Spleen (tissue), 7 donors: ENCODE measurements around the gene AK2.
"Not testable (repeated sequence)": the region's sequence is repeated elsewhere in the genome, so short reads cannot be mapped to it uniquely, and the experiment has no call there.

Experiments used
- POLR2AphosphoS5 ChIP-seq, 3 donors: sonication (generic); formaldehyde crosslinking; IDR thresholded peaks; one replicate each; pipeline ENCODE4 v1.5.1; 2017; ENCODE audit warnings: antibody characterized with exemption in 3 of 3
- TF ChIP-seq, protein P1 (sequence below), 11 experiments: fragments of 200-600 bp in 7 of 11; fragments of 450-650 bp in 4 of 11; sonication (generic) in 4 of 11; IDR thresholded peaks in 8 of 11; conservative IDR thresholded peaks in 3 of 11; 1 replicate in 7 of 11; 2 replicates in 4 of 11; pipeline versions ENCODE4 v1.4.0 to v1.8.0; 2016 to 2021; ENCODE audit warnings: antibody characterized with exemption in 11 of 11, inconsistent platforms in 4 of 11, mild to moderate bottlenecking in 1 of 11
- donor health status: DM: no; HTN: no; CAD: no; lungs with moderate emphysema.
- donor health status: DM: no; HTN: no; CAD: no.
- donor health status: DM: no; HTN: no; CAD: no.

GRCh38 chr1:33024430-33025179 is 12.1 kb downstream of the AK2 start:
- TF ChIP-seq, protein P1, sequence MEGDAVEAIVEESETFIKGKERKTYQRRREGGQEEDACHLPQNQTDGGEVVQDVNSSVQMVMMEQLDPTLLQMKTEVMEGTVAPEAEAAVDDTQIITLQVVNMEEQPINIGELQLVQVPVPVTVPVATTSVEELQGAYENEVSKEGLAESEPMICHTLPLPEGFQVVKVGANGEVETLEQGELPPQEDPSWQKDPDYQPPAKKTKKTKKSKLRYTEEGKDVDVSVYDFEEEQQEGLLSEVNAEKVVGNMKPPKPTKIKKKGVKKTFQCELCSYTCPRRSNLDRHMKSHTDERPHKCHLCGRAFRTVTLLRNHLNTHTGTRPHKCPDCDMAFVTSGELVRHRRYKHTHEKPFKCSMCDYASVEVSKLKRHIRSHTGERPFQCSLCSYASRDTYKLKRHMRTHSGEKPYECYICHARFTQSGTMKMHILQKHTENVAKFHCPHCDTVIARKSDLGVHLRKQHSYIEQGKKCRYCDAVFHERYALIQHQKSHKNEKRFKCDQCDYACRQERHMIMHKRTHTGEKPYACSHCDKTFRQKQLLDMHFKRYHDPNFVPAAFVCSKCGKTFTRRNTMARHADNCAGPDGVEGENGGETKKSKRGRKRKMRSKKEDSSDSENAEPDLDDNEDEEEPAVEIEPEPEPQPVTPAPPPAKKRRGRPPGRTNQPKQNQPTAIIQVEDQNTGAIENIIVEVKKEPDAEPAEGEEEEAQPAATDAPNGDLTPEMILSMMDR (IDR thresholded peaks at IDR 0.05 in 8 of 11, conservative IDR thresholded peaks at IDR 0.05 in 3 of 11), result not testable (repeated sequence)
- TF ChIP-seq POLR2AphosphoS5 (IDR thresholded peaks at IDR 0.05), result not testable (repeated sequence)
